Gastroesophageal sphincter (tissue), 4 donors: ENCODE measurements around the gene TMEM181. TPM values are rescaled to one million over a fixed set of nuclear protein-coding genes. Genes with fewer than 3 reads are reported as not detected.
"Not testable (repeated sequence)": the region's sequence is repeated elsewhere in the genome, so short reads cannot be mapped to it uniquely, and the experiment has no call there.

Experiments used
- ATAC-seq: fragments of 150-250 bp; one replicate; pipeline ENCODE4 v1.9.1; 2016; ENCODE audit warnings: mild to moderate bottlenecking, moderate library complexity
- H3K27ac ChIP-seq, 4 donors: fragments of 200-600 bp; sonication (generic) in 3 of 4; 1 replicate in 3 of 4; 2 replicates in 1 of 4; pipeline ENCODE4 v1.5.1; 2016 to 2019
- H3K27me3 ChIP-seq: fragments of 200-600 bp; sonication (generic); one replicate; pipeline ENCODE4 v1.5.1; 2019
- H3K36me3 ChIP-seq, 2 donors: fragments of 200-600 bp; sonication (generic); one replicate each; pipeline ENCODE4 v1.5.1; 2019; ENCODE audit warnings: control low read depth in 1 of 2
- H3K4me1 ChIP-seq, 3 donors: fragments of 200-600 bp; sonication (generic); 1 replicate in 2 of 3; 2 replicates in 1 of 3; pipeline ENCODE4 v1.5.1; 2016 to 2019; ENCODE audit warnings: control low read depth in 2 of 3
- H3K4me3 ChIP-seq, 2 donors: fragments of 200-600 bp; sonication (generic); one replicate each; pipeline ENCODE4 v1.5.1; 2019; ENCODE audit warnings: mild to moderate bottlenecking in 1 of 2, moderate library complexity in 1 of 2
- H3K9me3 ChIP-seq, 3 donors: fragments of 200-600 bp; sonication (generic); one replicate each; pipeline ENCODE4 v1.5.1; 2017 to 2019; ENCODE audit warnings: control low read depth in 2 of 3
- EP300 ChIP-seq: sonication (generic); formaldehyde crosslinking; IDR thresholded peaks from one replicate; pipeline ENCODE4 v1.6.1; 2017; ENCODE audit warnings: antibody characterized with exemption, mild to moderate bottlenecking
- POLR2A ChIP-seq, 2 donors: fragments of 450-650 bp; IDR thresholded peaks; one replicate each; pipeline ENCODE4 v1.6.1; 2017; ENCODE audit warnings: antibody characterized with exemption in 2 of 2, mild to moderate bottlenecking in 2 of 2, moderate library complexity in 1 of 2
- POLR2AphosphoS5 ChIP-seq: sonication (generic); formaldehyde crosslinking; IDR thresholded peaks from one replicate; pipeline ENCODE4 v1.6.1; 2017; ENCODE audit warnings: antibody characterized with exemption
- WGBS, 2 donors: methylation state at CpG; one replicate each; pipeline ENCODE4 v1.1.5; 2018; ENCODE audit warnings: low coverage in 1 of 2; 5-methylcytosine and 5-hydroxymethylcytosine counted together
- total RNA-seq, 4 donors: library from RNA; depleted of rRNA; stranded (reverse); fragments of >200 nt; gene quantifications; one replicate each; pipeline ENCODE4 v1.1.0, GENCODE V29; 2016
- TF ChIP-seq, protein P1 (sequence below), 4 experiments: fragments of 200-600 bp in 2 of 4; fragments of 450-650 bp in 2 of 4; sonication (generic) in 1 of 4; IDR thresholded peaks; one replicate each; pipeline ENCODE4 v1.5.1; 2017 to 2019; ENCODE audit warnings: antibody characterized with exemption in 4 of 4, mild to moderate bottlenecking in 2 of 4, moderate library complexity in 2 of 4

Gene TMEM181
- total RNA-seq, 4 donors from 2014 or later = 26.8 to 38.3 (median 29.3) TPM

DNA sequence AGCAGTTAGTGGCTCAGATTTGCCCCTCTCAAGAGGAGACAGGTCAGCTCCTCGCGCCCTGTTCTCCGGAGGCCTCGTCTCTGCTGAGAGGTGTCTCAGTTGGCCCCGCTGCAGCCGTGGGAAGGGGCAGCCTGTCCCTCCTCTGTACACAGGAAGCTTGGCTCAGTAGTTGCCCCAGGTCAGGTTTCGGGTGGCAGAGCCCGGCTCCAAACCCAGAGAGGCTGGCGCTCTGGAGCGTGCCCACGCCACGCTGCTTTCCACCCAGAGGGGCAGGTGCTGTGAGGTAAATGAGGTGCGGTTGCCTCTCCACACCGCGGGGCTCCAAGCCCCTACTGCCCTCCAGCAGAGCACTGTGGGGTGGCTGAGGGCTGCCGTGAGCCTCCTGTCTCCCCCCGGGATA, 68.7 kb downstream of the TMEM181 start:
- Histone ChIP-seq H3K27me3 (no peaks in the 10 kb centered on the region), H3K4me1 (peaks cover 0 to 20% (median 16%) of the 10 kb centered on the region in 3 donors), H3K36me3 (peaks cover 0 to 82% of the 10 kb centered on the region in 2 donors), H3K4me3 (no peak overlapping the region), H3K9me3 (no peaks in the 10 kb centered on the region), H3K27ac (no peak overlapping the region)
- ATAC-seq = no peak
- TF ChIP-seq EP300 (no peak), POLR2A (IDR thresholded peaks at IDR 0.05) (no peak), POLR2AphosphoS5 (no peak)
- TF ChIP-seq, protein P1, sequence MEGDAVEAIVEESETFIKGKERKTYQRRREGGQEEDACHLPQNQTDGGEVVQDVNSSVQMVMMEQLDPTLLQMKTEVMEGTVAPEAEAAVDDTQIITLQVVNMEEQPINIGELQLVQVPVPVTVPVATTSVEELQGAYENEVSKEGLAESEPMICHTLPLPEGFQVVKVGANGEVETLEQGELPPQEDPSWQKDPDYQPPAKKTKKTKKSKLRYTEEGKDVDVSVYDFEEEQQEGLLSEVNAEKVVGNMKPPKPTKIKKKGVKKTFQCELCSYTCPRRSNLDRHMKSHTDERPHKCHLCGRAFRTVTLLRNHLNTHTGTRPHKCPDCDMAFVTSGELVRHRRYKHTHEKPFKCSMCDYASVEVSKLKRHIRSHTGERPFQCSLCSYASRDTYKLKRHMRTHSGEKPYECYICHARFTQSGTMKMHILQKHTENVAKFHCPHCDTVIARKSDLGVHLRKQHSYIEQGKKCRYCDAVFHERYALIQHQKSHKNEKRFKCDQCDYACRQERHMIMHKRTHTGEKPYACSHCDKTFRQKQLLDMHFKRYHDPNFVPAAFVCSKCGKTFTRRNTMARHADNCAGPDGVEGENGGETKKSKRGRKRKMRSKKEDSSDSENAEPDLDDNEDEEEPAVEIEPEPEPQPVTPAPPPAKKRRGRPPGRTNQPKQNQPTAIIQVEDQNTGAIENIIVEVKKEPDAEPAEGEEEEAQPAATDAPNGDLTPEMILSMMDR (IDR thresholded peaks at IDR 0.05) = no peak
- WGBS, 2 donors = 100% methylated on average over 1 of the region's 17 CpGs; no CpG with 5 or more reads in 1 of the 2 donors

DNA sequence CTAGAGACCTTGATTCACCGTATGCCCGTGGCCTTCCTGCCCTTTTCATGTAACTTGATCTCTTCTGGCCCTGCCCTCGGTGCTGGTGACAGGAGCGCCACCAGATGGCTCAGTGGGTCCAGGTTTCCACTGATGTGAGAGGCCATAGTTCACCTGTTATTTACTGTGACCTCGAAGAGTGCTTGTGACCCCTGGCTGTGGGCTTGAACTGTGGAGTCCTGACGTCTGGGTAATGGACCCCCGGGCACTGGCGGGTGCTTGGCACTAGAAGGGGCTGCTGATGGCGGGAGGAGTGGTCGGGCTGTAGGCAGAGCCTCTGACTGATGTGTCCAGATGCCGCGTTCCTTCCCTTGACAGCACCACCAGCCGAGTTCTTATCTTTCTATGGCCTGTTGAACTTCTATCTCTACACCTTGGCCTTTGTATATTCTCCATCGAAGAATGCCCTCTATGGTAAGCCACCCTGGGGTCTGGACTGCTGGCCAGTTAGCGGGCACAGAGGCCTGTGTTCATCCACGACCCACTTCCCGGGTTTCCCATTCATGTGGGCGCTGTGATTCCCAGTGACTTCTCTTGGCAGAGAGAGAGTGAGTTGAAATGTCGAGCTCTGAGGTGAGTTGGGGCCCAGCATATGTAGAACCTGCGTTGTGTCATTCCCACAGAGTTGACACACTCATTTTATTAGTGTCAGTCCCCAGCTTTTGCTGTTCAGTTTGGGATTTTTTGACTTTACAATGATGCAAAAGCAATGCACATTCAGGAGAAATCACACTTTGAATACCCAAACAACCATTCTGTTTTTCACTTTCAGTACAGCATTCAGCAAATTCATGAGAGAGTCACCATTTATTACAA, 69.7 kb downstream of the TMEM181 start:
- ATAC-seq = no peak
- Histone ChIP-seq H3K36me3 (peaks cover 0 to 76% of the 10 kb centered on the region in 2 donors), H3K4me1 (peaks cover 0 to 20% (median 16%) of the 10 kb centered on the region in 3 donors), H3K27me3 (no peaks in the 10 kb centered on the region), H3K4me3 (no peak overlapping the region), H3K9me3 (no peaks in the 10 kb centered on the region), H3K27ac (no peak overlapping the region)
- 76 to 78% methylated on average over 13 of the region's 20 CpGs for WGBS, 2 donors
- no peak for TF ChIP-seq POLR2A (IDR thresholded peaks at IDR 0.05)
- TF ChIP-seq, protein P1 (IDR thresholded peaks at IDR 0.05) = no peak
- no peak for TF ChIP-seq EP300
- no peak for TF ChIP-seq POLR2AphosphoS5

GRCh38 chr6:158630938-158631616, 71.2 kb downstream of the TMEM181 start:
- peak; percentile 61 for ATAC-seq
- peaks cover 0 to 75% of the 10 kb centered on the region in 2 donors for H3K36me3 ChIP-seq
- peaks cover 0 to 20% (median 16%) of the 10 kb centered on the region in 3 donors for H3K4me1 ChIP-seq
- no peak for TF ChIP-seq POLR2A (IDR thresholded peaks at IDR 0.05)
- peak; percentile 23 for TF ChIP-seq POLR2AphosphoS5
- TF ChIP-seq EP300 = no peak
- TF ChIP-seq, protein P1 (IDR thresholded peaks at IDR 0.05) = no peak
- peak overlapping the region in 3 of 4 donors; percentile 73 to 77 (median 75) for H3K27ac ChIP-seq
- 47 to 61% methylated on average over 5 to 14 of the region's 19 CpGs for WGBS, 2 donors
- H3K9me3 ChIP-seq = no peaks in the 10 kb centered on the region
- no peaks in the 10 kb centered on the region for H3K27me3 ChIP-seq
- H3K4me3 ChIP-seq = no peak overlapping the region

GRCh38 chr6:158631678-158632537, 72.0 kb downstream of the TMEM181 start:
- Histone ChIP-seq H3K9me3 (no peaks in the 10 kb centered on the region), H3K4me1 (peaks cover 0 to 20% (median 16%) of the 10 kb centered on the region in 3 donors), H3K27me3 (no peaks in the 10 kb centered on the region), H3K27ac (peak overlapping the region in 3 of 4 donors; percentile 73 to 77 (median 75)), H3K4me3 (no peak overlapping the region), H3K36me3 (peaks cover 0 to 75% of the 10 kb centered on the region in 2 donors)
- WGBS, 2 donors = 24 to 73% methylated on average over 8 to 18 of the region's 19 CpGs
- peak; percentile 21 for TF ChIP-seq POLR2AphosphoS5
- TF ChIP-seq, protein P1 (IDR thresholded peaks at IDR 0.05) = no peak
- peak; percentile 81 for ATAC-seq

GRCh38 chr6:158632538-158633119, 72.7 kb downstream of the TMEM181 start:
- not testable (repeated sequence) for ATAC-seq, H3K27me3 ChIP-seq, H3K9me3 ChIP-seq, H3K4me3 ChIP-seq
- H3K4me1 ChIP-seq = peaks cover 0 to 20% (median 16%) of the 10 kb centered on the region in 3 donors
- WGBS, 2 donors = 90 to 92% methylated on average over 3 of the region's 3 CpGs
- H3K36me3 ChIP-seq = peaks cover 0 to 75% of the 10 kb centered on the region in 2 donors
- H3K27ac ChIP-seq = peak overlapping the region in 3 of 4 donors; percentile 73 to 77 (median 75)
